Neuronal stem cell (in vitro differentiated cells): ENCODE results near the gene TPRG1.

Experiments used
- DNase-seq: peaks from one replicate; pipeline ENCODE4 v3.0.0-alpha.2; 2013; ENCODE audit warnings: low spot score
- H2AFZ ChIP-seq: one replicate; pipeline ENCODE4 v1.6.1; 2013; ENCODE audit warnings: mild to moderate bottlenecking, low read length, inconsistent platforms
- H2AK5ac ChIP-seq: 2 replicates; pipeline ENCODE4 v1.6.1; 2013; ENCODE audit warnings: low read depth, mild to moderate bottlenecking, inconsistent platforms, low read length, moderate library complexity, mixed read lengths
- H2BK120ac ChIP-seq: 2 replicates; pipeline ENCODE4 v1.6.1; 2013; ENCODE audit warnings: low read depth, mild to moderate bottlenecking, inconsistent platforms, low read length, moderate library complexity, mixed read lengths
- H2BK12ac ChIP-seq: one replicate; pipeline ENCODE4 v1.6.1; 2013; ENCODE audit warnings: low read length, inconsistent platforms
- H2BK15ac ChIP-seq: 2 replicates; pipeline ENCODE4 v1.6.1; 2013; ENCODE audit warnings: mild to moderate bottlenecking, low read length, inconsistent platforms, mixed read lengths
- H2BK5ac ChIP-seq: one replicate; pipeline ENCODE4 v1.6.1; 2013; ENCODE audit warnings: inconsistent platforms, mild to moderate bottlenecking, low read length, moderate library complexity
- H3K14ac ChIP-seq: one replicate; pipeline ENCODE4 v1.6.1; 2013; ENCODE audit warnings: low read length, inconsistent platforms
- H3K18ac ChIP-seq: 2 replicates; pipeline ENCODE4 v1.6.1; 2013; ENCODE audit warnings: low read length, inconsistent platforms
- H3K23ac ChIP-seq: 2 replicates; pipeline ENCODE4 v1.6.1; 2013; ENCODE audit warnings: low read depth, mild to moderate bottlenecking, mixed read lengths, low read length, inconsistent platforms; ENCODE audit not compliant: poor library complexity
- H3K27ac ChIP-seq: replicated peaks from 3 replicates; pipeline ENCODE4 v1.5.1; 2013; ENCODE audit warnings: low read length, inconsistent platforms
- H3K27me3 ChIP-seq, 3 experiments: 2 replicates each; pipeline ENCODE4 v1.6.1; 2013; ENCODE audit warnings: low read length in 3 of 3, mild to moderate bottlenecking in 2 of 3, inconsistent platforms in 1 of 3, low read depth in 1 of 3, mixed read lengths in 1 of 3, moderate library complexity in 1 of 3; ENCODE audit not compliant: control insufficient read depth in 3 of 3, insufficient read depth in 3 of 3
- H3K36me3 ChIP-seq, 2 donors: replicated peaks in 1 of 2; 2 replicates each; pipeline ENCODE4 v1.6.1; 2013; ENCODE audit warnings: low read length in 2 of 2; ENCODE audit not compliant: control insufficient read depth in 2 of 2, insufficient read depth in 2 of 2
- H3K4ac ChIP-seq: 2 replicates; pipeline ENCODE4 v1.6.1; 2013; ENCODE audit warnings: inconsistent platforms, mild to moderate bottlenecking, low read length, moderate library complexity
- H3K4me1 ChIP-seq, 2 donors: 1 replicate in 1 of 2; 2 replicates in 1 of 2; pipeline ENCODE4 v1.6.1; 2013; ENCODE audit warnings: low read length in 2 of 2, low read depth in 1 of 2; ENCODE audit not compliant: control insufficient read depth in 2 of 2, insufficient read depth in 1 of 2
- H3K4me2 ChIP-seq: one replicate; pipeline ENCODE4 v1.6.1; 2013; ENCODE audit warnings: mild to moderate bottlenecking, low read length, inconsistent platforms; ENCODE audit not compliant: insufficient read depth, poor library complexity, severe bottlenecking
- H3K4me3 ChIP-seq, 2 donors: 2 replicates each; pipeline ENCODE4 v1.5.1; 2013; ENCODE audit warnings: low read length in 2 of 2, mild to moderate bottlenecking in 2 of 2, inconsistent platforms in 1 of 2, moderate library complexity in 1 of 2
- H3K79me1 ChIP-seq: one replicate; pipeline ENCODE4 v1.6.1; 2013; ENCODE audit warnings: low read depth, mild to moderate bottlenecking, inconsistent platforms, low read length, moderate library complexity
- H3K9ac ChIP-seq: one replicate; pipeline ENCODE4 v1.6.1; 2013; ENCODE audit warnings: mild to moderate bottlenecking, low read depth, low read length, inconsistent platforms; ENCODE audit not compliant: poor library complexity
- H3K9me3 ChIP-seq, 2 donors: replicated peaks in 1 of 2; 2 replicates each; pipeline versions ENCODE3 to v1.6.1; 2013; ENCODE audit warnings: low read length in 2 of 2, mild to moderate bottlenecking in 2 of 2, inconsistent platforms in 1 of 2, low read depth in 1 of 2, mixed read lengths in 1 of 2, moderate library complexity in 1 of 2; ENCODE audit not compliant: control insufficient read depth in 2 of 2, insufficient read depth in 1 of 2
- H4K8ac ChIP-seq: one replicate; pipeline ENCODE4 v1.6.1; 2013; ENCODE audit warnings: low read depth, mild to moderate bottlenecking, inconsistent platforms, low read length, moderate library complexity
- H4K91ac ChIP-seq: one replicate; pipeline ENCODE4 v1.6.1; 2013; ENCODE audit warnings: low read length, low read depth, mild to moderate bottlenecking, inconsistent platforms; ENCODE audit not compliant: poor library complexity
- WGBS, 2 donors: extraction: QIAGEN DNeasy Blood & Tissue Kit; methylation state at CpG; one replicate each; pipeline ENCODE4 v1.1.7; 2013; ENCODE audit warnings: missing lambda C conversion rate in 2 of 2, mixed read lengths in 1 of 2; ENCODE audit not compliant: insufficient read length in 2 of 2, insufficient replicate concordance in 1 of 2; ENCODE audit errors: extremely low coverage in 2 of 2; 5-methylcytosine and 5-hydroxymethylcytosine counted together

Gene TPRG1

DNA sequence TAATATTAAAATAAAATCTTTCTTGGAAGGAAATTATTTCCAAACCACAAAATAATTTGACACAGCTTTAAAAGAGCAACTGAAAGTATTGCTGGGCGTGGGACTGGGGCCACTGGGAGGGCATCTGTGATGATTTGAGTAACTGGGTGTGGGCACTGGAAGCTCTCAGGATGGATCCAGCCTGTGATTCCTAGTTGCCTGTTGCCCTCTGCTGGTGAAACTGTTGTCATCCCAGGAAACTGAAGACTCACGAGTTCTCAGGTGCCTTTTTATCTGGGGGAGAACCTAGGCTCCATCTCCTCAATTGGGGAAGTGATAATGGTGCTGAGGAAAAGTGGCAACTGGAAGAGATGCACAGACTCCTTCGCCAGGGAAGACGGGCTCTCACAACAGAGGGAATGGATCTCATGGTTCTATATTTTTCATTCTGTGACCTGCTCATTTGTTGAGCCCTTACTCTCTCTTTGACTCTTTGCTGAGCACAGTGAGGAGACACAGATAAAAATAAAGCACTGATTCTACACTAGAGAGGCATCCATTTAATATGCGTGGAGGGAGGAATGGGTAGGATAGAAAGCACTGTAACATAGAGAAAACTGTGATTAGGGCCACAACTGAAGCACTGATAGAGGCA lies 61.6 kb downstream of the TPRG1 start:
- WGBS, 2 donors: no CpG with 5 or more reads among the region's 5 CpGs
- no peak overlapping the region for H2BK15ac ChIP-seq
- H3K23ac ChIP-seq: no peak overlapping the region
- H3K4me3 ChIP-seq: no peak overlapping the region
- H3K4ac ChIP-seq: no peak overlapping the region
- H4K8ac ChIP-seq: no peak overlapping the region
- H2BK120ac ChIP-seq: no peak overlapping the region
- no peak overlapping the region for H2BK5ac ChIP-seq
- no peak overlapping the region for H3K9ac ChIP-seq
- peaks cover 0 to 2% of the 10 kb centered on the region in 2 donors for H3K4me1 ChIP-seq
- peak; percentile 47 for DNase-seq
- H3K79me1 ChIP-seq: no peaks in the 10 kb centered on the region
- no peaks in the 10 kb centered on the region for H3K27me3 ChIP-seq
- H3K36me3 ChIP-seq: no peaks in the 10 kb centered on the region
- H4K91ac ChIP-seq: no peak overlapping the region
- no peak overlapping the region for H2BK12ac ChIP-seq
- H2AK5ac ChIP-seq: no peak overlapping the region
- no peak overlapping the region for H2AFZ ChIP-seq
- no peak overlapping the region for H3K4me2 ChIP-seq
- H3K27ac ChIP-seq: no peak overlapping the region
- no peak overlapping the region for H3K14ac ChIP-seq
- H3K18ac ChIP-seq: no peak overlapping the region
- H3K9me3 ChIP-seq: no peaks in the 10 kb centered on the region

DNA sequence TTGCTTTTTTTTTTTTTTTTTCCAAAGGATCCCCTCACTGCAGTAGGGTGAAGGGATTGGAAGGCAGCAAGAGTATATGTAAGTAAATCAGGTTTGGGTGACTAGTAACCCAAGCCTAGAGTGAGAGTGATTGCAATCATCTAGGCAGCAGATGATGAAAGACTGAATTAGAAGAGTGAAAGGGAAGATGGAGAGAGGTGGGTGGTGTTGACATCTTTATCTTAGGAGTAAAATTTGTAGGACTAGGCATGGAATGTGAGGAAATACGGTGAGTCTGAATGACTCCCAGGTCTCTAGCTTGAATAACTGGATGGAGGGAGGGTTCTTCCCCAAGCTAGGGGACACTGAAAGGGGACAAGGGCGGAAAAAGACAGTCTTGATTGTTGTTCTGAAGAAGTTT lies 63.4 kb downstream of the TPRG1 start:
- H3K9me3 ChIP-seq: no peaks in the 10 kb centered on the region
- no peak overlapping the region for H3K4me2 ChIP-seq
- H3K18ac ChIP-seq: no peak overlapping the region
- H3K4ac ChIP-seq: no peak overlapping the region
- no peak overlapping the region for H2BK12ac ChIP-seq
- H3K4me1 ChIP-seq: no peaks in the 10 kb centered on the region
- no peak overlapping the region for H3K27ac ChIP-seq
- no peak overlapping the region for H3K4me3 ChIP-seq
- H4K91ac ChIP-seq: no peak overlapping the region
- no peak overlapping the region for H3K9ac ChIP-seq
- no peak overlapping the region for H2BK120ac ChIP-seq
- H2AK5ac ChIP-seq: no peak overlapping the region
- WGBS, 2 donors: no CpG with 5 or more reads among the region's 2 CpGs
- no peak overlapping the region for H4K8ac ChIP-seq
- H3K23ac ChIP-seq: no peak overlapping the region
- H2BK15ac ChIP-seq: no peak overlapping the region
- no peak overlapping the region for H2BK5ac ChIP-seq
- no peaks in the 10 kb centered on the region for H3K36me3 ChIP-seq
- H3K79me1 ChIP-seq: no peaks in the 10 kb centered on the region
- no peak for DNase-seq
- H3K14ac ChIP-seq: no peak overlapping the region
- no peak overlapping the region for H2AFZ ChIP-seq
- no peaks in the 10 kb centered on the region for H3K27me3 ChIP-seq

DNA sequence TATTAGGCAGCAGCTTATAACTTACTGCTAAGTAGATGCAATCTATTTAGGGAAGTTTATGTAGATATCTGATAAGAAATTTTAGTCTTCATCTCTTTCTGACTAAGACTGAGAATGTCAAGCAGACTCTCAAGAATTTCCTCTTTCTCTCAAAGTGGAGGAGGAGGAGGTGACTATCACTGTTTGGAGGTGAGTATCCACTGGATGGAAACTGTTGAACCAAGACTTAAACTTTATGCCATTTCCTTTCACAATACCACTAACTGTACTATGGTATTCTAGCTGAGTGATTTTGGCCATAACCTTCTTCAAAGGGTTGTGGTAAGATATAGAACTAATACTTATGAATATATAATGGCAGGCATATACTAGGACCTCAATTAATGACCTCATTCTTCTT lies 64.6 kb downstream of the TPRG1 start:
- Histone ChIP-seq H3K4me2 (no peak overlapping the region), H2BK15ac (no peak overlapping the region), H3K27ac (no peak overlapping the region), H3K79me1 (no peaks in the 10 kb centered on the region), H3K23ac (no peak overlapping the region), H4K91ac (no peak overlapping the region), H3K36me3 (no peaks in the 10 kb centered on the region), H3K9me3 (no peaks in the 10 kb centered on the region), H2AFZ (no peak overlapping the region), H3K4me3 (no peak overlapping the region), H4K8ac (no peak overlapping the region), H3K4ac (no peak overlapping the region), H3K18ac (no peak overlapping the region), H2BK120ac (no peak overlapping the region), H3K4me1 (no peaks in the 10 kb centered on the region), H2AK5ac (no peak overlapping the region), H3K27me3 (no peaks in the 10 kb centered on the region), H3K9ac (no peak overlapping the region), H3K14ac (no peak overlapping the region), H2BK5ac (no peak overlapping the region), H2BK12ac (no peak overlapping the region)
- DNase-seq: no peak

DNA sequence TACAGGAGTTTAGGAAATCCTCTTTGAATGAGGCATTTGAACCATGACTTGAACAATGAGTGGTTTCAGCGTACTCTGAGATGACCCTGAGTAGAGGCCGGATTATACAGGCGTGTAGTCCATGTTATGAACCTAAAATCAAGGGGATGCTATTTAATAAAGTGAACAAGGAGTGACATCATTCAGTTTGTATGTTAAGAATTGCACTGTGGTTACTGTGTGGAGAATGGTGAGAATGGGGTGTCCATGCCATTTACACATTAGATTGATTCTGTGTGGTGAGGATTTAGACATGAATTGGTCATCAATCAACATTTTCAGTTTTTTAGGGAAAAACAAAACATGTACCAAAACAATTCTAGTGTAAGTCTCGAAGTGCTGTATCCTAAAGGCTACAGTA lies 65.8 kb downstream of the TPRG1 start:
- Histone ChIP-seq H2BK15ac (no peak overlapping the region), H4K91ac (no peak overlapping the region), H3K4me2 (no peak overlapping the region), H2AFZ (no peak overlapping the region), H3K79me1 (no peaks in the 10 kb centered on the region), H2AK5ac (no peak overlapping the region), H3K27ac (no peak overlapping the region), H3K9me3 (no peaks in the 10 kb centered on the region), H3K4ac (no peak overlapping the region), H2BK12ac (no peak overlapping the region), H3K9ac (no peak overlapping the region), H3K18ac (no peak overlapping the region), H3K36me3 (no peaks in the 10 kb centered on the region), H4K8ac (no peak overlapping the region), H3K23ac (no peak overlapping the region), H3K27me3 (no peaks in the 10 kb centered on the region), H3K4me1 (no peaks in the 10 kb centered on the region), H3K4me3 (no peak overlapping the region), H2BK5ac (no peak overlapping the region), H2BK120ac (no peak overlapping the region), H3K14ac (no peak overlapping the region)
- DNase-seq: no peak
- no CpG with 5 or more reads among the region's 4 CpGs for WGBS, 2 donors
